8988T (cell line): Measurements from ENCODE around the gene APCS.

Experiments
- DNase-seq: peaks from one replicate; pipeline ENCODE4 v3.0.0; 2011

Gene APCS, protein sequence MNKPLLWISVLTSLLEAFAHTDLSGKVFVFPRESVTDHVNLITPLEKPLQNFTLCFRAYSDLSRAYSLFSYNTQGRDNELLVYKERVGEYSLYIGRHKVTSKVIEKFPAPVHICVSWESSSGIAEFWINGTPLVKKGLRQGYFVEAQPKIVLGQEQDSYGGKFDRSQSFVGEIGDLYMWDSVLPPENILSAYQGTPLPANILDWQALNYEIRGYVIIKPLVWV

DNA sequence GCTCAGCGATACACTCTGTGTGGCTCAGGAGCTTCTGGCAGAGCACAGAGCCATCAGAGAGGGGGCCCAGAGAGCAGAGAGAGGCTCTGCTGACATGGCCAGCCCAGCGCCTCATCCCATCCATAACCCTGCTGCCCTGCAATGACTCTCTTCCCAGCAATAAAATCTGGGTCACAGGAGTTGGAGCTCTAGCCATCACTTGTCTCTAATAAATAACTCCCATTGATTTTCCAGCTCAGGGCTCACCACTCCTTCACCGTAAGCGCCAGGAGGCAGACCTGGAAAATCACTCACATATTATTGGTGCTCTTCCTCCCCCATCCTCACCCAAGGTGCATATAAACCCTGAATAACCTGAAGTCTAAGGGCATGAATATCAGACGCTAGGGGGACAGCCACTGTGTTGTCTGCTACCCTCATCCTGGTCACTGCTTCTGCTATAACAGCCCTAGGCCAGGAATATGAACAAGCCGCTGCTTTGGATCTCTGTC lies at the start of gene APCS:
APCS (plus strand) TSS at position 366 of the 491 bp plus-strand sequence; CDS start at position 462, 96 bp downstream.
- DNase-seq: no peak

DNA sequence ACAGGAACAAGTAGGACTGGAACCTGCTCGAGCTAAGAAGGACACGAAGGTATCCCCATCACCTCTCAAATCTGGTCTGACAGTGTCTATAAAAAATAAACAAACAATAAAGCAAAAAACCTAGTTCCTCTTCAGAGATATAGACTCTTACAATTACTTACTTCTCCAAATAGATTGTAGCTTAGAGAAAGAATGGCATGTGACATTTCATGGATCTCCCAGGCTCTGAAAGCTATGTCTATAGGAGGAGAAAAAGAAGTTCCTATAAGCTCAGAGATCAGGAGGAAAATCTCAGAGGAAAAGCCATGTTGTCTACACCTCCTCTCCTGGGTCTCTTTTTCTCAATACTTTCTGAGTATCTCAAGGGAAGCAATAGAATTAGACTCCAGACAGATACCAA lies 39.5 kb upstream of the APCS start:
- DNase-seq: no peak

DNA sequence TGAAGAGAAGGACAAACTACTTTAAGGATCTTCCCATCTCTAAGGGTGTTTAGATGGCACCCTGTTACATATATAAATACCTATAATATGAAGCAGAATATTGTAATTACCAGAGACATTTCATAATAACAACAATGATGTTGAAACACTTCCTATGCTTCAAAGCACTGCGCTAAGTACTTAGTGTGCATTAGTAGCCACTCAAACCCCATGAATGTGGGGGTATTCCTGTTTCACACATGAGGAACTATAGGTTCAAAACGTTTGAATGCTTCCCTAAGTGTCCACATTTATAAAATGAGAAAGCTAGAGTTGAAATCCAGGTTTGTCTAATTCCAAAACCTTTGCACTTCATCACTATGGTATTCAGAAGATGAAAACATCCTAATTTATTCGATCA lies 33.4 kb upstream of the APCS start:
- no peak for DNase-seq

DNA sequence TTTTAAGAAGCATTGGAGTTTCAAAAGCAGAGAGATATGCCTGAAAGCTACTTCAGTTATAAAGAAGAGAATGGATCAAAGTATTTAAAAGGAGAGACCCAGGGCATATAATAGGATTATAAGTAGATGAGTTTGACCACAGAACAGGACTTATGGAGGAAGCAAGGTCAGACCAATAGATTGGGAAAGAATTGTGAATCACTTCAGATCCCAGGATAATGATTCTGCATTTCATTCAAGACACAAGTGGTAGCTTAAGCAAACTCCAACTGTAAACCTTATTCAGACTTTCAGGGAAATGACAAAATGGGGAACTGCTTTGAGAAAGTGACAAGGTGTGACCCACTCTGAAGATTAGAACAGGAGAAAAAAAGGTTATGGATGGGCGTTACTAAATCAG lies 32.9 kb upstream of the APCS start:
- DNase-seq: no peak

DNA sequence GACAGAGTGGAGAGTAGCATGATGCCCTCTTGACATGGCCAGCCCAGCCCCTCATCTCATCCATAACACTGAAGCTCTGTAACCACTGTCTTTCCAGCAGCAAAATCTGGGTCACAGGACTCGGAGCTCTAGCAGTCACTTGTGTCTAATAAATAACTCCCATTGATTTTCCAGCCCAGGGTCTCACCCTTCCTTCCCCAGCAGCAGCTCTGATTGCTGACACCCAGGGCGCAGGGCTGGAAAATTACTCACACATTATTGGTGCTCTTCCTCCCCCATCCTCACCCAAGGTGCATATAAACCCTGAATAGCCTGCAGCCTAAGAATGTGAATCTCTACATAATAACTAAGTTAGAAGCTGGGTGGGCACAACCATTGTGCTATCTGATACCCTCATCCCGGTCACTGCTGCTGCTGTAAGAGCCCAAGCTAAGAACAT lies 30.7 kb upstream of the APCS start:
- no peak for DNase-seq

DNA sequence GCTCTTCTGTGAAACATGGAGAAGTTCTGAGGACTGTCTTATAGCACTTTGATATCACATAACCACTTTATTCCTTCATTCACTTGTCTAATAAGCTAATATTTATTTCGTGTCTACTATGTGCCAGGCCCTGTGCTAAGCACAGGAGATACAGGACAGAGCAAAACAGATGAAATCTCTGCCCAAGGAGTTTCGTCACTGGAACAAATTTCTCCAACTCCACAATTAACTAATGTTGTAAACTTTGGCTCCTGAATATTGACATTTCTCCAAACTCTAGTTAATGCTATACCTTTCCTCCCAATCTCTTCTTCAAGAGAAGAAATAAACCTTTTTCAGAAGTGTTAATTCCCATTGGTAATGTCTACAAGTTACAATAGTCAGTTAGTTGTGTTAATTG lies 27.0 kb upstream of the APCS start:
- DNase-seq: no peak

DNA sequence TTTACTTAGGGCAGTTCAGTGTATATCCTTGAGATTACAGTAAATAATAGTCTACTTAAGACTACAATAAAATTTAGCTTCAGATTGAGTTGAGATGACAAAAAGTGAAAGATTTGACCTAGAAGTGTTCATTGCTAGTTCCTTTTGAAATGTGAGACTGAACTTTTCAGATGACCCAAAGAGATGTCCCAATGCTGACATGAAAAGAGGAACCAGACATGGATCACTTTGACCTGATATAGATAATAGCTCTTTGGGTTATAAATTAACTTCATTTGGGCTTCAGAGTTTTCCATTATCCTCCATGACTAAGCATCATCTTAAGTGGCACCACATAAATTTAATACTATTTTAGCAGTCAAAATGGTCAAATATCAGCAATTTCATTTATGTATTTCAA lies 26.1 kb upstream of the APCS start:
- no peak for DNase-seq

DNA sequence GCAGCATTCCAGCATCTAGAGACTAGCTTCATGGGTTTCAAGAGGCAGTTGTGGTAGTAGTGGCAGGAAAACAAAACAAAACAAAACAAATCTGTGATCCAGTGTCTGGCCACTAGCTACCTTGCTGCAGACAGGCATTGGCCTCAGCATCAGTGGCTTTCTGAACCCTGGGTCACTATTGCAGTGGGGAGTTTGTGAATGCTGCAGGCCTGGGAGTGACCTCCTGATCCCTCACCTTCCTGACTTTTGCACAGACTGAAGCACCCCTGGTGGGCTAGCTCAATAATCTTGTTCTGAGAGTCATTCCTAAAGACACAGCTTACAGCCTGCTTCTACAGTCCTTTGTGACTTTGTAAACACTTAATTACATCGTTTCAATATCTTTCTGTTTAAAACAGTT lies 24.9 kb upstream of the APCS start:
- DNase-seq: no peak

DNA sequence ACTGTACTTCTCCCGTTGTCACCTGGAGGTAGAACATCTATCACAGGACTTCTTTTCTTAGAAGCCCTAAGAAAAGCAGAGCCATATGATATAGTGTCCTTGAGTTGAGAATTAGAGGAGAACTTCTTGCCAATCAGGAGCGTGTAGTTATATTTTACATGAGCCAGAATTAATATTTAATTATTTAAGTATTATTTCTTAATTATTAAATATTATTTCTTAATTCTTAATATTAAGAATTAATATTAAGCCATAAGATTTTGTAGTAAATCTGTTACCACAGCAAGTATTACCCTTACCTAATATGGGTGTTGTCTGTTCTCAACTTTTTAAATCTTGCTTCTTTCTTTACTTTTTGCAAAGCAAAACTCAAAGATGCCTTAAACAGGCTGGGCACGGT lies 10.2 kb upstream of the APCS start:
- no peak for DNase-seq

DNA sequence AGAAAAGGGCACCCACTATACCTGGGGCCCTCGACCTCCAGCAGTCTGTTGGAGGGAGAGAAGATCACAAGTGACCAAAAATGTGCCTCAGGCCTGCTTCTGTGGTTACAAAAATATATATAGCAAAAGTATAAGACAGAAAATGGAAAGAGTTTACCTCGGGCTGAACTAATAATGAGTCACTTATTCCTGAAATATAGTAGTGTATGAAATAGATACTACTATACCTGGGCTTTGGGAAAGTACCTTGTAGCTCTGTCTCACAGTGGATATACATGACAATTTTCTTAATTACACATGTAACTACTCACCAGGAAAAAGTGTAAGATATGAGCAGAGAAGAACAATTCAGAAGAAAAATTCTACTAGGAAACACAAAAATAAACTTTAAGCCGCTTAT lies 7.3 kb upstream of the APCS start:
- no peak for DNase-seq

DNA sequence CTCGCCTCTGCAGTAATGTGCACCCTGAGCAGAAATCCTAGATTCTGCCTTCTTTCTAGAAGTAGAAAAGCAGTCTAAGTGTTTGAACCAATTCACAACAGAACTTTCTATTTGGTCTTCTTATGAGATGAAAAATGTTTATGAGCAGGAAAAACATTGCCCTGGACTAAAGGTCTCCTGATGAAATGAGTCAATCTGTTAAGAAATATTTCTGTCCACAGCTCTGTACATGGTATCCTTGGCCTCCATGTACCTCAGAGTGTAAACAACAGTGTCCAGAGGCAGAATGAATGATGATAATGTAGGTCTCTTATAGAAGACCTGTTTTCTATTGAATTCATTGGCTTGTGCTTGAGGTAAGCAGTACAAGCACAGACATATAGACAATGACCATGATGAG lies 6.2 kb upstream of the APCS start:
- no peak for DNase-seq

DNA sequence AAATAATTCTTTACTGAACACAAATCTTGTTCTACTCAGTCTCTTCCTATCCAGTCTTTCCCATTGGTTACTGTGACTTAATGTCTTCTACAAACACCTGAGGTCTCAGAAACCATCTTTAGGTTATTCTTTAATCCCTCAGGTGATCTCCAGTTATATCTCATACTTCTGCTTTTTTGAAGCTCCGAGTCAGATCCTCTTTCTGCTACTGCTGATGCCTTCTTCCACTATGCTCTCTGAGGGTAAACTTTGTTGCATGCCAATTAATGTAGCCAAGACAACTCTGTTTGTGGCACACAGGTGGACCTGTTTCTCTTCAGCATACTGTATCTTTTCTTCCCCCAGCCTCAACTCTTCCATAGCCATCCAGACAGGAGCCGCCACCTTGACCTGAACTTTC lies 3.1 kb upstream of the APCS start:
- DNase-seq: no peak

DNA sequence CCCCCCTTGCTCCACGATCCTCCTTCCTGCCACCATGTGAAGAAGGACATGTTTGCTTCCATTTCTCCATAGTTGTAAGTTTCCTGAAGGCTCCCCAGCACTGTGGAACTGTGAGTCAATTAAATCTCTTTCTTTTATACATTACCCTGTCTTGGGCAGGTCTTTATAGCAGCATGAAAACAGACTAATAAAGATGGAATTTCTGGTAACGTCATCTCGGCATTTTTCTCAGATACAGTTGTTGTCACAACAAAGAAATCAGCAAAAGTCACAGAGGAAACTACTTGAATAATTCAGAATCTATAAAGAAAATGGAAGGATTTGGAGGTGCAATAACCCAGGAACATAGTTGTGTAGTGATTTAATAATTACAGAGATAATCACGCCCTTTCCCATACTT lies 4.4 kb downstream of the APCS start:
- no peak for DNase-seq

DNA sequence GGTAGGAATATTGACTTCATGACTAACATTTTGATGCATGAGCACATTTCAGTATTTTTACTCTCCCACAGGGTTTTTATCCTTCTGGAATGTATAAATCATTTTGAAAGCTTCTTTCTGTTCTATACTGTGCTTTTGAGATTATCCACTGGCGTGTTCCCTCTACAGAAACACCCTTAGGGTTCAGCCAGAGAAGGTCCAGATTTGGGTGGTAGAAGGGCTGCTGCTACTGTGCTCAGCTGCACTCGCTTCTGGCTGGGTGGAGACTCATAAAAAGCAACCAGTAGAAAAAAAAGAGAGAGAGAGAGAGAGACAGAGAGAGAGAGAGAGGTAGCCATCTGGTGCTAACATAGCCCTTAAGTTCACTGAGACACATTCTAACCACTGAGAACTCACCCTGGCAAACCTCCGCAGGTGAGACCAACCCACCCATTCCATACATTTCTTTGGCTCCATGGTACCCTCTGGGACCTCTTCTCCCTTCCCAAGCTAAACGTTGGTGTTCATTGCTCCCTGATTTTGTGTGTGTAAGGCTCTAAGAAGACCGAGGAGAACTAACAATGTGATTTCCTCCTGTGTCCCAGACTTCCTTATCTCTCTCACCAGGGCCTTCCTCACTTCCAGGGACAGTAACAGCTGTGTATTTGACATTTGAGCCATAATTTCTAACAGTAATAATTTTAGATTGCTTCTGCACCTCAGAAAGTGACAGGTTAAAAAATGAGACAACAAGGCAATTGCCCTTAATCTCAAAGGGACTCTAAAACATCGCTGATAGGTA lies 7.2 kb downstream of the APCS start:
- no peak for DNase-seq

DNA sequence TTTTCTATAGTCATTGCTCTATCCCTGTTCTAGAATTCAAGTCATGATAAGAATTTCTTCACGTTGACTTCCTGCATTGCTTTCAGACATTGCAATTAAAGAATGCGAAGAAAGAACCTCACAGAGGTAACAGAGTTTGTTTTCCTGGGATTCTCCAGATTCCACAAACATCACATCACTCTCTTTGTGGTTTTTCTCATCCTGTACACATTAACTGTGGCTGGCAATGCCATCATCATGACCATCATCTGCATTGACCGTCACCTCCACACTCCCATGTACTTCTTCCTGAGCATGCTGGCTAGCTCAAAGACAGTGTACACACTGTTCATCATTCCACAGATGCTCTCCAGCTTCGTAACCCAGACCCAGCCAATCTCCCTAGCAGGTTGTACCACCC lies 10.6 kb downstream of the APCS start:
- peak; percentile 15 for DNase-seq

DNA sequence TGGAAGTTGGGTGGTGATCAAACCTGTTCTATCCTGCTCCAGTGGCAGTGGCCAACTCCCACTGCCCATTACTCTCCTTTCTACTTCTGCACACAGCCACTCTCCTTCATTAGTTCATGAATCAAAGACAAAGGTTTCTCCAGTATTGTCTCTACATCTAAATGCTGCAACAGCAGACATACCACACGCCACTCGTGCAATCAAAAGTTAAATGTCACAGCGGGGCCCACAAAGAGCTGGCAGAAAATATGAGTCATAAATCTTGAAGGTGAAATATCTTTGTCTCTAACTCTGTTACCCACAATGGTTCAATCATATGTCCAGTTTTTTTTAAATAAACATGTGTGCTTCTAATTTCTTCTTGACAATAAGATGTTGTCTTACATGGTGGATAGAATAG lies 13.3 kb downstream of the APCS start:
- DNase-seq: no peak

DNA sequence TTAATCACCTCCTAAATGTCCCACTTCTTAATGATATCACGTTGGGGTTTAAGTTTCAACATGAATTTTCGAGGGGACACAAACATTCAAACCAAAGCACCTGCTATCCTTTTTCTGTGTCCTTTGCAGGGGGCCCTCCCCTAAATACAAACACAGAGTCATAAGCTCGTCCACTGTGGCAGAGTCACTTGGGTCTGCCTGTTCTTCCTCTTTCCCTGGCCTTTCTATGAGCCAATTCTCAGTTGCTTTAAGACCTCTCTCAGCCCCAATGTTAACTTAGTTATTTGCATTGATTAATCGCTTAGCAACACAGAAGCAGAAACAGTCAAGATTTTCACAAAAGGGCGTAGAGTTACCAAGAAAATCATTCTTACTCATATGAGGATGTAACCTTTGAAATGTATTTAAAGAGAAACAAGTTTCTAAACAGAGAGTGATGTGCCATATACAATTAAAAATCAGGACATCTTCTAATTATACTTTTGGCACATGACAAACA lies 14.9 kb downstream of the APCS start:
- no peak for DNase-seq

DNA sequence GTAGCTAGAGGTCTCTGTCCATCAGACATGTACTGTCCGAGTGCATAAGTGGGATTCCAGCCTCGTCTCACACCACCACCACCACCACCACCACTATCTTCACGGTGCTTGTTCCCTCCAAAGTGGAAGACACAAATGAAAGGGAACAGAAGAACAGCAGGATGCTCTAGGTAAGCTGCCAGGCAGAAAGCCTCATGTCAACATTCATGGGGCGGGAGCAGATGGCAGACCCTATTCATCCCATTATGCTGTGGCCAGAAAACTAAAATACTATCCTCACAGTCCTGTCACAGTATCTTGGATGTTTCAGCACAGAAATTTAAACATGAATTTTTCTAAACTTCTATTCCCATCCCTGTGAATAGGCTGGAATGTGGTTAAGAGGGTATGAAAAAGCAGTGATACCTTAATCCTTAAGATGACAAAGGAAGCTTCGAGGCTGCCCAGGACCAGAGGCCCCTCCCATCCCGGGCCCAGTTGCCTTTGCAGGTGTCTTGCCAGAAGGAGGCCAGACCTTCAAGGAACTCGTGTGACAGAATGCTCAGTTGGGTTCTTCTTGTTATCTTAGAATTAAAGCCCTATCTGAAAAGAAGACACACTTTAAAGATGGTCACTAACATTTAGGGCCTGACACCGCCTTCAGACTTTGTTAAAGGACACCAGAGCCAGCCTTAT lies 24.7 kb downstream of the APCS start:
- no peak for DNase-seq

DNA sequence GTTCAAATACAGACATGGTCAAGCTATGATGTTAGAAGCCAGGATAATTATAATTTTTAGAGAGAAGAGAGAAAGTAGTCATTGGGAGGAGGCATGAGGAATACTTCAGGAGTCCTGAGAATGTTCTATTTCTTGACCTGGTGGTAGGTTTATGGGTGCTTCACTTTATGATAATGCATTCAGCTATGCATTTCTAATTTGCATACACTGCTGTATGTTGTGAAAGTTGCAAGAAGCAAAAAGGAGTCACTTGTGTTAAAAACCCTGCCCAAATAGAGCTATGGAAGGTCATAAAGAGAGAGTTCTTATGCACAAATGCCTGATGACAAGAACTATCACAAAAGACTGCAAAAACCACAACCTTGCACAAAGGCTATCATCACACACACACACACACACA lies 45.3 kb downstream of the APCS start:
- no peak for DNase-seq
